Bone marrow (tissue), 2 donors: ENCODE measurements around the gene GPC6.
"Not testable (repeated sequence)": the region's sequence is repeated elsewhere in the genome, so short reads cannot be mapped to it uniquely, and the experiment has no call there.

Source experiments
- DNase-seq, 2 donors: peaks; one replicate each; lab custom pipeline; 2025; lab: John Stamatoyannopoulos, UW

Gene GPC6

DNA sequence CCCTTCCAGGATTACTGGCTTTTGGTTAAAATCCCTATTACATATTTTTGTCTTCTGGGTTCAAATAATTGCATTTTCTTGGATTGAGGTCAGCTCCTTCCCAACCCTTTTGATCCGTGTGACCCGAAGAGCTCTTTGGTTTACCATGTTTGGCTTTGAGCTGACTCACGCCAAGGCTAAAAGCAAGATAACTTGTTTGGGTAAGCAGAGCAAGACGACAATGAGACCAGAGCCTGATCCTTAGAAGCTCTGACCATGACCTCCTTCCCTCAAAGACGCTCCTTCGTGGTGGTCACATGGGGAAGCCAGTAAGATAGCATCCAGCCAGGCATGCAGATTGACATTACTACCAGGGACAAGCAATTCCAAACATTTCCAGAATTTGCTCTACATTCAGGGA is 1099.0 kb downstream of the GPC6 start:
- no peak for DNase-seq

- DNase-seq, result no peak
Observed at GRCh38 chr13:94327318-94327717, 1100.7 kb downstream of the GPC6 start.

DNA sequence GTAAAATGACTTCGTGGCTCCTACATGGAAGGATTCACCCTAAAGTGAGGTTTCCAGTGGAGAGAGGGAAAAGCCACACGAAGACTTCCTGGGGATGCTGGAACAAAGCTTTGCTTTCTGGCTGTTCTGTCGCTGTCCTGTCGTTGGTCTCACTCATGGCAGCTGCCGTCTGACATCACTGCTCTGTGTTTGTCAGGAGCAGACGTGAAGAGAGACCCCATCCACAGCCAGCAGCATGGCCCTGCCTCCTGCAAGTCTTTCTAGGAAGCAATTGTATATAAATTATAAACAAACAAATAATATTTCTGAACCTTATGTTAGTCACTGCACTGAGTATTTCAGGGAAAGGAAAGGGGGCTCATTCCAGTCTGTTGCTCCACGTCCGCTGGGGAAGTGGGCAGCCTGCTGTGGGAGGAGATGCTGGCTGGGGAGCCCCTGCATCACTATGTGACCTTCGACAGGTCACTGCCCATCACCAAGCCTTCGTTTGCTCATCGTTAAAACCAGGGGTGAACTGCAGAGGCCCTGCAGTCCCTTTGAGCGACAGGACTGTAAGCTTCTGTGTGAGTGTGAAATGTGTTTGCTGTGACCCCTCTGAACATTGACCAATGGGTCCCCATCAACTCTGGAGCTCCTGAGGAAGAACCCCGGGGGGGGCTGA is 1101.9 kb downstream of the GPC6 start:
- no peak for DNase-seq

GRCh38 chr13:94329277-94329676 is 1102.7 kb downstream of the GPC6 start:
- no peak for DNase-seq

DNA sequence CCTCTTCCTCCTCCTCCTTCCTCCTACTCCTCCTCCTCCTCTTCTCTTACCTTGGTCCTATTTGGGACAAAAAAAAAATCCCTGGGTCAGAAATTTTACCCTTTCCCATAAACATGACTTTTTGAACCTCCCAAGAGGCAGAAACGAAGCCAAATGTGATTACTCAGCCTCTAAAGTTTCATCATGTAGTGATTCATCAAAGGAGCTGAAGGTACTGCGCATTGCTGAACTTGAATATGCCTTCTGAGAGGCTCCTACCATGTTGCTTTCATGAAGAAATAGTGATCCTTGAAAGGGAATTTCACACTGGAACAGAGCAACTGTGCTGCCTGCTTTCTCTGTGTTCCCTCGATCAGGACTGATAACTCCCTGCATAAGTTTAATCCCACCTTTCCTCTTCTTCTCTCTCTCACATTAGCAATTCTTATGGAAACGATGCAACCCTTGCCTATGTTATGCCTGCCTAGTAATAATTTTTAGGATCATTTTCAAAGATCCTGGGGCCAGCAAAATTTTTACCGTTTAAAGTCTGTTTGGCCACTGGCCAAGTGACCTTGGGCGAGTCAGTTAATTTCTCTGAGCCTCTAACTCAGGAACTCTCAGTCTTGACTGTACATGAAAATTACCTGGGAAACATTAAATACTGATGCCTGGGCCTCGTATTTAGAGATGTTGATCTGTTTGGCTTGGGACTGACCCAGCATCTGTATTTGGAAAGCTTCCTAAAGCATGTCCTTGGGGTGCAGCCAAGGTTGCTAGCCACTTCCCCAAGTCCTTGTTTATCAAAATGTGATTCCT is 1103.3 kb downstream of the GPC6 start:
- DNase-seq, result no peak

- DNase-seq, result no peak
Observed at GRCh38 chr13:94330552-94331071, 1104.0 kb downstream of the GPC6 start.

- DNase-seq, result no peak
Observed at GRCh38 chr13:94331281-94331680, 1104.7 kb downstream of the GPC6 start.

- no peak for DNase-seq
Observed at GRCh38 chr13:94332359-94333096, 1105.9 kb downstream of the GPC6 start.

DNA sequence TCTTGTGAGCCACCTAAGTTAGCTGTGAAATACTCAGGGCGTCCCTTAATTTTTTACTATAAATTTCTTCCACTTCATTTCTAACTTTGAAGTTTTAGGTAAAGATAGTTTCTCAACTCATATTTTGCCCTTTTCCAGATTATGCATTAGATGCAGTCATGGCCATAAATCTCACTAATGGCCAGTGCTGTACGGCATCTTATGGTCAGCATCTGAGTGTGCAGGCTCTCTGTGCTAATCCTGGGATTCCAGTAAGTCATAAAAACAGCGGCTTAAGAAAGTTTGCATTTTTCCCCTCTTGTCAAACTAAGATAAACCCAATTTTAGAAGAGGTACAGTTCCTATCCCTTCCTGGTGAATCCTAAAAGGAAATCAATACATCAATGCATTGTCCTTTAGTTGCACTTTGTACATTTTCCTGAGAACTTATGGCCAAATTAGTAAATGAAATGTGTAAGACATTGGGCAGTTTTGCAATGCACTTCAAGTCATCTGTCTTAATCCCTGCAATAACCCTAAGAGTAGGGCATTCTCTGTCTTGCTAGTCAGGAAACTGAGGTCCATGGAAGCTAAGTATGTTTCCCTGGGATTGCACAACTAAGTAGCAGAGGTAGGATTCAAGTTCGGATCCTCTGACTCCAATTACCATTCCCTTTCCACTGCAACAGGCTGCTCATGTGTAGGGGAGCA is 1106.7 kb downstream of the GPC6 start:
- DNase-seq, result no peak

DNA sequence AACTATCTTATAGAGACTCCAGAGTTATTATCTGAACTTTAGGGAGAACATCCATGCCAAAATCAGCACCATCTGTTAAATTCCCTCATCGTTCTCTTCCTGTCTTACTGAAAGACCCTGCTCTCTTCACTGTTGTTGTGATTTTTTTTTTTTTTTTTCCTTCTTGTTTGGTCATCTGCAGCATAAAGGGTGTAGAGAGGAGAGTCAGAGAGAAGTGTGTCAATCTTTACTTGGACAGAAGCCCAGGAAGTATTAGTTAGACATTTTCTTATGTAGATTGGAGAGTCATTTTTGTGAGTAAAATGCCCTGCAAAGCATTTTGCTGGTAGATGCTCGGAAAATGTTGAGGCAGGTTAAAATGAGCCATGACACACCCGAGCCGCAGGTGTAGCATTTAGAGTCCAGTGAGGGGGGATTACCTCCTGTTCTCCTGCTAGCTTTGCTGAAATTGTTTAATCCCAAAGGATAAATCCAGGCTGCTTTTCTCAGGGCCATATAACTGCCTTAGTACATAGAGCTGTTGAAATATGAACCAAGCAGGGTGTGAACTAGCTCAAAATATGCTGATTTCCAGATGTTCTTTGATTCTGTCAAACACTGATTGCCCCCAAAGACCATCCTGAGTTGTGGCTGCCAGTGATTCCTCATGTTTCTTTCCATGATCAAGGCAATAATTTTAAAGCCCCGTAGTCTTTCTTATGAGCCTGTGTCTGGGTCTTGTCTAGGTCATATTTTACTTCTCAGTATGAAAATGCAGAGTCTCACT is 1109.3 kb downstream of the GPC6 start:
- DNase-seq, result no peak

- no peak for DNase-seq
Observed at GRCh38 chr13:94339116-94339687, 1112.6 kb downstream of the GPC6 start.

- DNase-seq, result no peak
Observed at GRCh38 chr13:94342436-94343242, 1116.0 kb downstream of the GPC6 start.

DNA sequence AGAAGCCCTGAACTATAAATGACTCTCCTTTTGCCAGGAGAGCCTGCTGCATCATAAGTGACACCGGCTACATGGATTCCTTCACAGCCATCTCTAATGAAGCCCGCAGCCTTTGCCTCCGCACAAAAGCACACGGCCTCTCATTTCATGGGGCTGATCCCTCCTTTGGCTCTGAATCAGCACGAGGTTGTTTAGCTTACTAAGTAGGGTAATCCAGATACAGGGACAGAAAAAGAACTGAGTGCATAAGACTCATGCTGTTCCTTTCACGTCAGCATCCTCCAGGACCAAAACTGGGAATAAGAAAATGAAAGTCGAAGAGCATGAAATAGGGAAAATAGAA is 1116.6 kb downstream of the GPC6 start:
- DNase-seq, result no peak

GRCh38 chr13:94343687-94344086 is 1117.1 kb downstream of the GPC6 start:
- DNase-seq, result not testable (repeated sequence)

DNA sequence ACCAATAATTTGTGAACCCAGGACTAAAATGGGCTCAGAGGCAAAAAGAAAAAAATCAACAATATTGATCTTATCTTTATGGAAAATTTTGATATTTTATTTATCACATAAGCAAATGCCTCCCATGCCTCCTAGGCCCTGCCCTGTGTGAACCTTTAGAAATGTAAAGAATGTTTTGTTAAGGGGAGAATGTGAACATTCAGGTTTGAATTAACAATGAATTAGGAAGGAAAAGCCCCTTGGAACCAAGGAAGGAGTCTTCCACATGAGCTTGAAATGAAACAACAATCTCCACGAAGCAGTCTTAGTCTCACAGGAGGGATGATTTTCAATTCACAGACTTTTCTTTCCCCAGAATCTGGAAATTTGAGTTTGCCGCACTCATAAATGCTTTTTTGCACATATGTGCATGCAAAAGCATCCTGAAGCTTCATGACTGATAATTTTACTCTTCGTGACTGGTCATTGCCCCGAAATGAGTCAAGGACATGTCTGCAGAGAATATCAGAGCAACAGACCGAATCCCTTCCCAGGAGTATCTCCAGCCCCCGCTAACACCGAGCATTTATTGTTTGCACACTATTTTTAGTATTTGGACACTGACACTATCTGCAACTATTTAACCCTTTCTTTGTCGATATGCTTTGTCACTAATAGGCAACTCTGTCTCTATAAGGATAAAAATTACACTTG is 1117.7 kb downstream of the GPC6 start:
- no peak for DNase-seq

DNA sequence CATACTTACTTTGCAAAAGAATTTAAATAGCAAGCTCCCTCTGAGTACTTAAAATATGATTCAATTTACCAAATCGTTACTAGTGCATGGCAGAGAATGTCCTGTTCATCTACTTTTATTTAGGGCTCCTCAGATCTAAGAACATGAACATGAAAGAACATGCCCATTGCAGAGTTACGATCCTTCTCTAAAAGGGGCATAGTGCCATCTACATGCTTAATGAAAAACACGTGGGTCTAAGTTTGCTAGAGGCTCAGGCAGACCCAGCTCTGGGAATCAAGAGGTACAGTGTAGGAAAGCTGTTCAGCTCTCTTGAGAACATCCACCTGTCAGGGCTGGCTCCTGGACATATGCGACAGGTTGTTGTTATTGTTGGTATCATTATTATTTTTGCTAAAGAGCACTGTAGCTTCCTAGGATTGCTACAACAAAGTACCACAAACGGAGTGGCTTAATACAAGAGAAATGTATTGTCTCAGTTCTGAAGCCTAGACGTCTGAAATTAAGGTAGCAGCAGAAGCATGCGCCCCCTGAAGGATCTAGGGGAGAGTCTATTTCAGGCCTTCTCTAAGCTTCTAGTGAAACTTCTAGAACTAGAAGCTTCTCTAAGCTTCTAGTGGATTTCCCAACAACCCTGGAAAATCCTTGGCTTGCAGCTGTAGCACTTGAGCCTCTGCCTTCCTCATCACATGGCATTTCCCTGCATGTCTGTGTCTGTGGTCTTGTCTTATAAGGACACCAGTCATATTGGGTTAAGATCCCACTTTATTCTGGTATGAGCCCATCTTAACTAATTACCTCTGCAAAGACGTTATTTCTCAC is 1119.0 kb downstream of the GPC6 start:
- DNase-seq, result no peak

- DNase-seq, result no peak
Observed at GRCh38 chr13:94346261-94347019, 1119.8 kb downstream of the GPC6 start.
